ENCODE measurements around the gene GPC5. TPM values are rescaled to one million over a fixed set of nuclear protein-coding genes. Genes with fewer than 3 reads are reported as not detected.

GPC5 gene
- total RNA-seq, 1 experiment from 2014 or later: 0.21 TPM

GRCh38 chr13:92262100-92262788, 863.8 kb downstream of the GPC5 start:
- intact Hi-C loops (cut with micrococcal nuclease; ENCODE audit: unreplicated experiment): no loop called here
- POLR2A ChIA-PET (ENCODE audit: low non-redundant PET): no interaction called here
- TF ChIP-seq CTCF (conservative IDR thresholded peaks at IDR 0.05; ENCODE audit: low read depth, low read length) (no peak), EZH2 (IDR thresholded peaks at IDR 0.05; ENCODE audit: borderline replicate concordance, low read depth, low read length, poor library complexity, severe bottlenecking) (no peak)
- CTCF ChIA-PET: no interaction called here
- no peaks in the 10 kb centered on the region for H3K4me1 ChIP-seq (ENCODE audit: insufficient read depth, low read length, poor library complexity, severe bottlenecking)
- no TSS peak for BruUV-seq (replicated peaks)
- no peaks in the 10 kb centered on the region for H3K9me3 ChIP-seq (ENCODE audit: low read depth, low read length, poor library complexity, severe bottlenecking)
- H3K4me3 ChIP-seq (ENCODE audit: low read depth, low read length, poor library complexity, severe bottlenecking): no peak overlapping the region
- no peak overlapping the region for H3K27ac ChIP-seq (ENCODE audit: low read depth, low read length, poor library complexity, severe bottlenecking)
- no peaks in the 10 kb centered on the region for H3K36me3 ChIP-seq (ENCODE audit: insufficient read depth, low read length, poor library complexity, severe bottlenecking)
- no peaks in the 10 kb centered on the region for H3K27me3 ChIP-seq (replicated peaks; ENCODE audit: insufficient read depth, low read depth, low read length, poor library complexity)
- DNase-seq (ENCODE audit: low spot score): no peak

- no TSS peak for BruUV-seq (replicated peaks)
- no peak overlapping the region for H3K4me3 ChIP-seq (ENCODE audit: low read depth, low read length, poor library complexity, severe bottlenecking)
- H3K9me3 ChIP-seq (ENCODE audit: low read depth, low read length, poor library complexity, severe bottlenecking): no peaks in the 10 kb centered on the region
- POLR2A ChIA-PET (ENCODE audit: low non-redundant PET): no interaction called here
- DNase-seq (ENCODE audit: low spot score): no peak
- TF ChIP-seq CTCF (conservative IDR thresholded peaks at IDR 0.05; ENCODE audit: low read depth, low read length) (no peak), EZH2 (IDR thresholded peaks at IDR 0.05; ENCODE audit: borderline replicate concordance, low read depth, low read length, poor library complexity, severe bottlenecking) (no peak)
- H3K27ac ChIP-seq (ENCODE audit: low read depth, low read length, poor library complexity, severe bottlenecking): no peak overlapping the region
- intact Hi-C loops (cut with micrococcal nuclease; ENCODE audit: unreplicated experiment): no loop called here
- H3K27me3 ChIP-seq (replicated peaks; ENCODE audit: insufficient read depth, low read depth, low read length, poor library complexity): no peaks in the 10 kb centered on the region
- H3K36me3 ChIP-seq (ENCODE audit: insufficient read depth, low read length, poor library complexity, severe bottlenecking): no peaks in the 10 kb centered on the region
- no peaks in the 10 kb centered on the region for H3K4me1 ChIP-seq (ENCODE audit: insufficient read depth, low read length, poor library complexity, severe bottlenecking)
- CTCF ChIA-PET: no interaction called here
These were observed 867.0 kb downstream of the GPC5 start for GRCh38 chr13:92265408-92265807.

GRCh38 chr13:92270990-92271389, 872.6 kb downstream of the GPC5 start:
- BruUV-seq (replicated peaks): no TSS peak
- intact Hi-C loops (cut with micrococcal nuclease; ENCODE audit: unreplicated experiment): no loop called here
- POLR2A ChIA-PET (ENCODE audit: low non-redundant PET): no interaction called here
- TF ChIP-seq CTCF (conservative IDR thresholded peaks at IDR 0.05; ENCODE audit: low read depth, low read length): no peak
- no peak for TF ChIP-seq EZH2 (IDR thresholded peaks at IDR 0.05; ENCODE audit: borderline replicate concordance, low read depth, low read length, poor library complexity, severe bottlenecking)
- no peaks in the 10 kb centered on the region for H3K4me1 ChIP-seq (ENCODE audit: insufficient read depth, low read length, poor library complexity, severe bottlenecking)
- H3K9me3 ChIP-seq (ENCODE audit: low read depth, low read length, poor library complexity, severe bottlenecking): no peaks in the 10 kb centered on the region
- CTCF ChIA-PET: no interaction called here
- DNase-seq (ENCODE audit: low spot score): no peak
- no peak overlapping the region for H3K4me3 ChIP-seq (ENCODE audit: low read depth, low read length, poor library complexity, severe bottlenecking)
- no peaks in the 10 kb centered on the region for H3K27me3 ChIP-seq (replicated peaks; ENCODE audit: insufficient read depth, low read depth, low read length, poor library complexity)
- no peak overlapping the region for H3K27ac ChIP-seq (ENCODE audit: low read depth, low read length, poor library complexity, severe bottlenecking)
- H3K36me3 ChIP-seq (ENCODE audit: insufficient read depth, low read length, poor library complexity, severe bottlenecking): no peaks in the 10 kb centered on the region

All from A673 (cell line).